Endothelial cell of umbilical vein (primary cell): ENCODE results near the gene RAD51B. TPM values are rescaled to one million over a fixed set of nuclear protein-coding genes. Genes with fewer than 3 reads are reported as not detected.

Experiments
- BruUV-seq: library from RNA; stranded (reverse); fragments of 400-500 nt; replicated peaks from 2 replicates; lab custom pipeline; 2021; lab: Mats Ljungman, UMichigan
- CTCF ChIA-PET: fragments of 300-600, 350-600 bp; sonication (Branson Sonifier 250); formaldehyde crosslinking; loops from one replicate; lab custom pipeline; 2021; ENCODE audit warnings: antibody characterized with exemption, inconsistent platforms; lab: Charles Lee
- POLR2A ChIA-PET: fragments of 300-600, 350-600 bp; sonication (Branson Sonifier 250); formaldehyde crosslinking; loops from one replicate; lab custom pipeline; 2021; ENCODE audit warnings: antibody characterized with exemption, inconsistent platforms; lab: Charles Lee
- DNase-seq: peaks from one replicate; pipeline ENCODE4 v3.0.0-alpha.2; 2011; ENCODE audit warnings: low read depth, low spot score
- FAIRE-seq: peaks from 2 replicates; lab custom pipeline; 2011; peaks lifted over from hg19 to GRCh38; lab: Jason Lieb, UNC
- H2AFZ ChIP-seq: 2 replicates; pipeline ENCODE4 v1.6.0; 2012; ENCODE audit warnings: low read depth, low read length, control low read depth, inconsistent platforms
- H3K27ac ChIP-seq: 2 replicates; pipeline ENCODE4 v1.5.1; 2011; ENCODE audit warnings: low read depth, mild to moderate bottlenecking, control low read depth, low read length, moderate library complexity; ENCODE audit not compliant: insufficient read depth
- H3K27me3 ChIP-seq, 2 experiments: 2 replicates each; pipeline versions ENCODE4 v1.6.0 to v1.6.1; 2011; ENCODE audit warnings: low read length in 2 of 2, mixed read lengths in 1 of 2; ENCODE audit not compliant: control insufficient read depth in 2 of 2, insufficient read depth in 2 of 2
- H3K36me3 ChIP-seq, 2 experiments: 2 replicates in 1 of 2; 3 replicates in 1 of 2; pipeline ENCODE4 v1.5.1; 2011; ENCODE audit warnings: low read length in 2 of 2, mild to moderate bottlenecking in 1 of 2, moderate library complexity in 1 of 2; ENCODE audit not compliant: control insufficient read depth in 2 of 2, insufficient read depth in 2 of 2; ENCODE audit errors: extremely low read depth in 1 of 2
- H3K4me1 ChIP-seq: 3 replicates; pipeline ENCODE4 v1.5.1; 2011; ENCODE audit warnings: mild to moderate bottlenecking, low read length; ENCODE audit not compliant: control insufficient read depth, insufficient read depth; ENCODE audit errors: extremely low read depth
- H3K4me2 ChIP-seq: 2 replicates; pipeline ENCODE4 v1.6.1; 2011; ENCODE audit warnings: low read length, control low read depth, mixed read lengths; ENCODE audit not compliant: insufficient read depth
- H3K4me3 ChIP-seq, 3 experiments: fragments of 200-600 bp in 1 of 3; sonication (generic), shearing (Covaris generic) in 1 of 3; replicated peaks in 1 of 3; 2 replicates each; pipeline ENCODE4 v1.5.1; 2011 to 2016; ENCODE audit warnings: control low read depth in 3 of 3, low read length in 3 of 3, mild to moderate bottlenecking in 2 of 3, inconsistent platforms in 1 of 3, low read depth in 1 of 3, moderate library complexity in 1 of 3; ENCODE audit not compliant: insufficient read depth in 1 of 3
- H3K79me2 ChIP-seq: 2 replicates; pipeline ENCODE4 v1.6.0; 2012; ENCODE audit warnings: low read length, inconsistent platforms; ENCODE audit not compliant: control insufficient read depth, insufficient read depth
- H3K9ac ChIP-seq: replicated peaks from 2 replicates; pipeline ENCODE3; 2011; ENCODE audit warnings: low read length, control low read depth; ENCODE audit not compliant: insufficient read depth; ENCODE audit errors: extremely low read depth
- H3K9me1 ChIP-seq: replicated peaks from 3 replicates; pipeline ENCODE4 v1.6.0; 2011; ENCODE audit warnings: mild to moderate bottlenecking, low read length; ENCODE audit not compliant: control insufficient read depth, insufficient read depth; ENCODE audit errors: extremely low read depth
- H3K9me3 ChIP-seq: replicated peaks from 2 replicates; pipeline ENCODE4 v1.5.1; 2012; ENCODE audit warnings: low read length, inconsistent platforms; ENCODE audit not compliant: control insufficient read depth, insufficient read depth
- H4K20me1 ChIP-seq: replicated peaks from 2 replicates; pipeline ENCODE3; 2011; ENCODE audit warnings: mild to moderate bottlenecking, low read length; ENCODE audit not compliant: control insufficient read depth, insufficient read depth; ENCODE audit errors: extremely low read depth
- CTCF ChIP-seq, 2 donors: IDR thresholded peaks; 1 replicate in 1 of 2; 2 replicates in 1 of 2; pipeline ENCODE4 v1.5.1; 2011; ENCODE audit warnings: low read length in 2 of 2, mild to moderate bottlenecking in 2 of 2, moderate library complexity in 2 of 2, control low read depth in 1 of 2, inconsistent platforms in 1 of 2, low read depth in 1 of 2; ENCODE audit not compliant: insufficient read depth in 1 of 2; ENCODE audit errors: extremely low read depth in 1 of 2
- EZH2 ChIP-seq: IDR thresholded peaks from 2 replicates; pipeline ENCODE4 v1.6.1; 2012; ENCODE audit warnings: borderline replicate concordance, low read depth, mild to moderate bottlenecking, moderate library complexity, low read length, inconsistent platforms; ENCODE audit not compliant: severe bottlenecking
- FOS ChIP-seq: IDR thresholded peaks from 2 replicates; pipeline ENCODE4 v1.6.1; 2011; ENCODE audit warnings: mild to moderate bottlenecking, low read length, moderate library complexity, borderline replicate concordance; ENCODE audit not compliant: insufficient read depth
- GATA2 ChIP-seq: IDR thresholded peaks from 2 replicates; pipeline ENCODE4 v1.7.0; 2011; ENCODE audit warnings: low read depth, mild to moderate bottlenecking, moderate library complexity, mixed read lengths, low read length; ENCODE audit not compliant: insufficient read length, insufficient read depth
- JUN ChIP-seq: IDR thresholded peaks from 2 replicates; pipeline ENCODE4 v1.6.1; 2011; ENCODE audit warnings: borderline replicate concordance, low read depth; ENCODE audit not compliant: insufficient read length, insufficient read depth
- MYC ChIP-seq: IDR thresholded peaks from one replicate; pipeline ENCODE4 v1.6.1; 2011; ENCODE audit warnings: mild to moderate bottlenecking, low read depth, low read length
- POLR2A ChIP-seq: IDR thresholded peaks from 2 replicates; pipeline ENCODE4 v1.6.1; 2012; ENCODE audit warnings: low read depth, mild to moderate bottlenecking, control low read depth, low read length
- POLR2AphosphoS5 ChIP-seq: IDR thresholded peaks from 2 replicates; pipeline ENCODE4 v1.6.1; 2012; ENCODE audit warnings: low read depth, mild to moderate bottlenecking, control low read depth, low read length, moderate library complexity; ENCODE audit not compliant: insufficient read depth
- dilution Hi-C: fragments of 300-500 bp; cut with MboI; formaldehyde crosslinking; loops from one replicate; pipeline ENCODE4 v1.15.0; 2019; ENCODE audit warnings: low sequenced_read_pairs; ENCODE audit not compliant: extremely low pct_ligation_motif_present
- intact Hi-C: fragments of 100-400 bp; cut with micrococcal nuclease; formaldehyde crosslinking; loops from one replicate; pipeline ENCODE4 v1.10.0; 2022
- polyA plus RNA-seq, 4 experiments: library from polyadenylated mRNA; depleted of rRNA in 3 of 4; stranded (reverse) in 3 of 4; unstranded in 1 of 4; fragments of >200 nt; gene quantifications; 2 replicates each; pipeline versions ENCODE4 v1.2.1 to v1.2.3, GENCODE V29; 2011 to 2012; ENCODE audit warnings: missing spikeins in 1 of 4
- total RNA-seq: library from RNA; stranded (reverse); gene quantifications from 2 replicates; pipeline ENCODE4 v1.2.3, GENCODE V29; 2021
- TF ChIP-seq, protein P1 (sequence below): IDR thresholded peaks from 2 replicates; pipeline ENCODE4 v1.6.1; 2011; ENCODE audit not compliant: insufficient read depth, insufficient read length

The RAD51B gene
- total and polyA plus RNA-seq, 2 donors (not counting 3 experiments of a cell fraction or from before 2014, with no cell fraction given): 3.9 to 19.0 TPM

DNA sequence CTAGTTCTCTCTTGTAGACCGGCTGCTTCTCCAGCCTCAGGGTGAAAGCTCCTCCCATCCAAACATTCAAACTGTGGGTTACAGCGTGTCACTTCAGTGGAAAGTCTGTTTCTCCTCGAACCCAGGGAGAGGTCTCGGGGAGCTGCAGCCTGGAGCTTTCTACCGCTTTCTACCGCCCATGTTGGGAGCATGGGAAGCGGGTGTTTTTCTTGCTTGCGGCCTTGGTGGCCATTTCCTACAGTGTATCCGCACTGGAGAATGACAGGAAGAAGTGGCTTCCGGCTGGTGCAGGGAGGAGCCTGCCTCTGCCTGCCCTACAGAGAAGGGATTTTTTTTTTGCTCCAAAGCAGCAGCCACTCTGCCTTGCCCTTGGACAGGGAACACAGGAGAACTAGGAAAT, 952.1 kb downstream of the RAD51B start:
- DNase-seq (peak; percentile 90), FAIRE-seq (peak; percentile 98)
- H3K9me3 ChIP-seq: no peaks in the 10 kb centered on the region
- no peaks in the 10 kb centered on the region for H3K79me2 ChIP-seq
- peak overlapping the region; percentile 79 for H2AFZ ChIP-seq
- no peaks in the 10 kb centered on the region for H3K36me3 ChIP-seq
- intact Hi-C loops (loop anchor here (1.0 to 5.0 kb wide), 2 partner anchors 89 to 571 kb away; no protein-coding TSS in a partner anchor), dilution Hi-C loops (no loop called here)
- peak overlapping the region; percentile 63 for H3K4me2 ChIP-seq
- H4K20me1 ChIP-seq: no peaks in the 10 kb centered on the region
- H3K4me3 ChIP-seq: no peak overlapping the region
- no peak overlapping the region for H3K9ac ChIP-seq
- POLR2A ChIA-PET: interaction anchor here (0.6 to 1.4 kb wide), 2 partner anchors 9 to 21 kb away, joined by 3 to 9 read pairs; partner anchors contain the start of gene ZFP36L1
- TF ChIP-seq POLR2A (peak; percentile 27), JUN (no peak), MYC (peak; percentile 5), GATA2 (no peak), FOS (peak; percentile 28), CTCF (IDR thresholded peaks at IDR 0.05; ENCODE audit: extremely low read depth in 1 of 2, insufficient read depth in 1 of 2, low read depth in 1 of 2, low read length in 2 of 2) (no peak), POLR2AphosphoS5 (peak; percentile 72), EZH2 (no peak)
- TF ChIP-seq, protein P1, sequence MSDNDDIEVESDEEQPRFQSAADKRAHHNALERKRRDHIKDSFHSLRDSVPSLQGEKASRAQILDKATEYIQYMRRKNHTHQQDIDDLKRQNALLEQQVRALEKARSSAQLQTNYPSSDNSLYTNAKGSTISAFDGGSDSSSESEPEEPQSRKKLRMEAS: no peak
- CTCF ChIA-PET: interaction anchor here (0.8 to 1.4 kb wide), 9 partner anchors 9 to 473 kb away, joined by 3 to 15 read pairs (median 3); no protein-coding TSS in a partner anchor
- no peaks in the 10 kb centered on the region for H3K27me3 ChIP-seq
- BruUV-seq: no TSS peak
- H3K9me1 ChIP-seq: no peaks in the 10 kb centered on the region
- peaks cover 21% of the 10 kb centered on the region for H3K4me1 ChIP-seq
- H3K27ac ChIP-seq: peak overlapping the region; percentile 59
